ENCODE measurements around the gene OTUB1.
A peak's percentile ranks its signal among the peaks of the same experiment; 100 is the strongest.

The OTUB1 gene

DNA sequence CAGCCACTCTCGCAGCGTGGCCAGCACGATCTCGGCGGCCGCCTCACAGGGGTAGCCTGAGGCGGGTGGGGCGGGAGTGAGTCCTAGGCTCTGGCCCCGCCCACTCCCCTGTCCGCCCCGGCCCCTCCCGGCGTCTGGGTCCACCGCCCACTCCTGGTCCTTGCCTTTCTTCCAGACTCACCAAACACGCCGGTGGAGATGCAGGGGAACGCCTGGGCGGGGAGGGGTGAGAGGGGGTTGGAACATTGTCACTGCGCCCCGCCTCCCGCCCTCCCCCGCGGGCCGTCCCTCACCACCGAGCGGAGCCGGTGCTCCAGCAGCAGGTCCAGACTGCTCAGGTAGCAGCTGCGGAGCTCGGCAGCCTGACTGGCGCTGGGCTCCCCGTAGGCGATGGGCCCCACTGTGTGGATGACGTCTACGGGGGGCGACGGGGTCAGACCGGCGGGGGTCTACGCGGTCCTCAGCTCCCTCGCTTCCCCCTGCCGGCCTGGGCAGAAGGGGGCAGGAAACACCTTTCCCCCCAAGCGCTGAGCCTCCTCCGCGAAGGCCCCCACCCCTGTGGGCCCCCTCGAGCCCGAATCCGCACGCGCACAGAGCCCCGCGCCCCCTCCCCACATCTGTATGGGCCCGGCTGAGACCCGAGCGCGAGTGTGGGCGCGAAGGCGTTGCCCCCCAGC lies 13.2 kb downstream of the OTUB1 start:
- peak; percentile 78 for DNase-seq (ENCODE audit: extremely low spot score)
- POLR2A ChIA-PET: interaction anchor here (0.6 to 1.2 kb wide), 2 partner anchors 182 to 185 kb away, joined by 3 to 4 read pairs; no protein-coding TSS in a partner anchor
- CTCF ChIA-PET: interaction anchor here (0.7 to 4.6 kb wide), 28 partner anchors 9 to 349 kb away, joined by 3 to 135 read pairs (median 4); partner anchors contain the start of genes ESRRA, FERMT3 and STIP1
- TF ChIP-seq, protein P1, sequence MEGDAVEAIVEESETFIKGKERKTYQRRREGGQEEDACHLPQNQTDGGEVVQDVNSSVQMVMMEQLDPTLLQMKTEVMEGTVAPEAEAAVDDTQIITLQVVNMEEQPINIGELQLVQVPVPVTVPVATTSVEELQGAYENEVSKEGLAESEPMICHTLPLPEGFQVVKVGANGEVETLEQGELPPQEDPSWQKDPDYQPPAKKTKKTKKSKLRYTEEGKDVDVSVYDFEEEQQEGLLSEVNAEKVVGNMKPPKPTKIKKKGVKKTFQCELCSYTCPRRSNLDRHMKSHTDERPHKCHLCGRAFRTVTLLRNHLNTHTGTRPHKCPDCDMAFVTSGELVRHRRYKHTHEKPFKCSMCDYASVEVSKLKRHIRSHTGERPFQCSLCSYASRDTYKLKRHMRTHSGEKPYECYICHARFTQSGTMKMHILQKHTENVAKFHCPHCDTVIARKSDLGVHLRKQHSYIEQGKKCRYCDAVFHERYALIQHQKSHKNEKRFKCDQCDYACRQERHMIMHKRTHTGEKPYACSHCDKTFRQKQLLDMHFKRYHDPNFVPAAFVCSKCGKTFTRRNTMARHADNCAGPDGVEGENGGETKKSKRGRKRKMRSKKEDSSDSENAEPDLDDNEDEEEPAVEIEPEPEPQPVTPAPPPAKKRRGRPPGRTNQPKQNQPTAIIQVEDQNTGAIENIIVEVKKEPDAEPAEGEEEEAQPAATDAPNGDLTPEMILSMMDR (IDR thresholded peaks at IDR 0.05; ENCODE audit: control extremely low read depth, extremely low read depth, low read depth, missing control alignments): no peak

DNA sequence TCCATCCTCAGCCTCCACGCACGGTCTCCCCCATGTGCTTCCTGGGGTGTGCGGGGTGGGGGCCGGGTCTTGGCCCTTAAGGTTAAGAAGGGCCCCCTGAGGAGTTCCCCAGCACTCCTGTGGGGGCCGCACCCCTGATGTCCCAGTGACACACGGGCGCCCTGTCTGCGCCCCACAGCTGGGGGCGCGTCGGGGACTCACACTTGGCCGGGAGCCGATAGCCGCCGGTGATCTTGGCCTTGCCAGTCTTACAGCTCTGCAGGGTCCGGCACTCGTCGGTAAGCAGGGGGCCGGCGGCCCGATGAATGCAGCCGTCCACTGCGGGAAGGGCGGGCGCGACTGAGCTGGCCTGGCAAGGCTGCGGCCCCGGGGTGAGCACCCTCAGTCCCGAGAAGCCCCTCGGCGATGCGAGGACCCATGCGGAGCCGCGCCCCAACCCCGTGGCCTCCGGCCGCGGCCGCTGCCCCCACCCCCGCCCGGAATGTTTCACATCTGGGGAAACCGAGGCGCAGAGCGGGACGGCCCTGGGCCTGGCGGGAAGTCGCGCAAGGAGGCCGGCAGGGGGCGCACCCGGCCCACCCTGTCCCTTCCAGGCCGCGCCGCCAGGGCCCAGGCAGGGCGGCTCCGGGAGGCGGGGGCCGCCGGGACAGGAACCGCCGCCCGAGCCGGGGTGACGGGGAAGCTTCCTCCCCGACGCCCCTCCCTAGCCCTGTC lies 13.9 kb downstream of the OTUB1 start:
- peak; percentile 90 for DNase-seq (ENCODE audit: extremely low spot score)
- TF ChIP-seq, protein P1 (IDR thresholded peaks at IDR 0.05; ENCODE audit: control extremely low read depth, extremely low read depth, low read depth, missing control alignments): peak; percentile 87
- ChIA-PET CTCF (interaction anchor here (0.6 to 4.6 kb wide), 43 partner anchors 8 to 350 kb away, joined by 3 to 135 read pairs (median 3); partner anchors contain the start of genes ESRRA, FERMT3 and STIP1), POLR2A (interaction anchor here (0.6 to 1.2 kb wide), 2 partner anchors 181 to 184 kb away, joined by 3 to 4 read pairs; no protein-coding TSS in a partner anchor)

DNA sequence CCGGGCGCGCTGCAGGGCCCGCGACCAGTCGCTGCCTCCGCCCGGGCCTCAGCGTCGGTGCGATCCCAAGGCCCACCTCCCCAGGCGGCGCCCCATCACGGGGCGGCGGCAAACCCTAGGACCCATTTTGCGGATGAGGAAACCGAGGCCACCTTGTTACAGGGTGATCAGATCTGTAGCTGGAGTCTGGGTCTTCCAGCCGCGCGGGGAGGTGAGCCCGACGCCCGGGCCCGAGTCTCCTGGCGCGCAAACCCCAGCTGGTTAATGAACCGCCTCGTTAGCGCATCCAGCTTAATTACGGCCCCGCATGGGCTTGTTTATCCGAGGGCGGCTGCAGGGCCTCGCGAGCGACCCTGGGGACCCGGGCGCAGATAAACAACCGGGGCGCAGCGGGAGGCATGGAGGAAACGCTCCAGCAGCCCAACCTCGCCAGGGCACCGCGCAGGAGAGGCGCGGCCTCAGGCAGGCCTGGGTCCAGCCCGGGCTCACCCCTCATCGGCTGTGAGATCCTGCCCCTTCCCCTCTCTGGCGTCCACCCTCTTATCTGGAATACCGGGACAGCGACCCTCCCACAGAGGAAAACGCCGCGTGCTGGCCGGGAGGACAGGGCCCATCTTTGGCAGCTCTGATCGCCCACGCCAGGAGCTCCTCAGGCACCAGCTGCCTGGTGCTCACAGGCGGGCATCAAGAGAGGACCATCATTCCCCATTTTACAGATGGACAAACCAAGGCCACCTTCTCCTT lies 14.7 kb downstream of the OTUB1 start:
- TF ChIP-seq, protein P1 (IDR thresholded peaks at IDR 0.05; ENCODE audit: control extremely low read depth, extremely low read depth, low read depth, missing control alignments): no peak
- ChIA-PET POLR2A (interaction anchor here (0.8 to 1.2 kb wide), 2 partner anchors 180 to 184 kb away, joined by 3 to 5 read pairs; partner anchors contain the start of gene STIP1), CTCF (interaction anchor here (0.6 to 4.6 kb wide), 38 partner anchors 8 to 350 kb away, joined by 3 to 135 read pairs (median 4); partner anchors contain the start of genes ESRRA, FERMT3 and STIP1)
- DNase-seq (ENCODE audit: extremely low spot score): no peak

DNA sequence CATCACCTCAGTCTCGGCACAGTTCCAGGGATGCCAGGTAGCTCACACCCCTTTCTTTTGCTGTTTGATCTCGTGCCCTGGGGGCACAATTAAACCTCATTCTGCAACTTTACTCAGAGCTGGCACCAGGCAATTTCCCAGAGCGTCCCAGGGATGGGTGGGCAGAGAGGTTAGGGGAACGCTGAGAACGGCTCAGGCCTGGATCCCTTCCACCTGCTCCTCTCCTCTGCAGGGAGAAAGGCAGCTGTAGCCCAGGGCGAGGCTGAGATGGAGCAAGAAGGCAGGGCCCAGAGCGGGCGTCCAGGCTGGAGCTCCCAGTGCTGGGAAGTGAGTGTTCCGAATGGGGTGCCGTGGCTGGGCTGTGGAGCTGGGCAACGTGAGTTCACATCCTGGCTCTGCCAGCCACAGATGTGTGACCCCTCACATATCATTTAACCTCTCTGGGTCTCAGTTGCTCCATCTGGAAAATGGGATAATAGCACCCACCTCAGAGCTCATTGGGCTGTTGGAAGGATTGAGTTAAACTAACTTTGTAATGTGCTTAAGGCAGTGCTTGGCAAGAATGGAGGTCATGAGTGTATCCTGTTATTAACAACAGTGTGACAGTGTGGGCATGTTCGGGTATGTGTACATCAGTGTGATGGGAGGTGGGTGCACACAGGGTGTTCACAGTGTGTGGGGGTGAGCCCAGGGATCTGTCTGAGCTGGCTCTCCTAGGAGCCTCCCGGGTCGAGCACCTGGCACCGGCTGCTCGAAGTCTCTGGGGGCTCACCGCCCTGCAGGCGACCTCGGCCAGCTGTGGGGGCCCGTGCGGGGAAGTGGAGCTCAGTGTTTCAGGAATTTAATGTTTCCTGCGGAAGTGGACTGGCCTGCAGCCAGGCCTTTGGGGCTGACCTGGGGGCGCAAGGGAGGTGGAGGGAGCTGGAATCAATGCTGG lies 15.5 kb downstream of the OTUB1 start:
- ChIA-PET POLR2A (interaction anchor here (0.8 to 0.9 kb wide), 2 partner anchors 11 to 183 kb away, joined by 3 to 5 read pairs; partner anchors contain the start of gene STIP1), CTCF (interaction anchor here (0.7 to 4.6 kb wide), 27 partner anchors 7 to 301 kb away, joined by 3 to 135 read pairs (median 5); partner anchors contain the start of genes ESRRA and FERMT3)
- no peak for DNase-seq (ENCODE audit: extremely low spot score)
- TF ChIP-seq, protein P1 (IDR thresholded peaks at IDR 0.05; ENCODE audit: control extremely low read depth, extremely low read depth, low read depth, missing control alignments): no peak

DNA sequence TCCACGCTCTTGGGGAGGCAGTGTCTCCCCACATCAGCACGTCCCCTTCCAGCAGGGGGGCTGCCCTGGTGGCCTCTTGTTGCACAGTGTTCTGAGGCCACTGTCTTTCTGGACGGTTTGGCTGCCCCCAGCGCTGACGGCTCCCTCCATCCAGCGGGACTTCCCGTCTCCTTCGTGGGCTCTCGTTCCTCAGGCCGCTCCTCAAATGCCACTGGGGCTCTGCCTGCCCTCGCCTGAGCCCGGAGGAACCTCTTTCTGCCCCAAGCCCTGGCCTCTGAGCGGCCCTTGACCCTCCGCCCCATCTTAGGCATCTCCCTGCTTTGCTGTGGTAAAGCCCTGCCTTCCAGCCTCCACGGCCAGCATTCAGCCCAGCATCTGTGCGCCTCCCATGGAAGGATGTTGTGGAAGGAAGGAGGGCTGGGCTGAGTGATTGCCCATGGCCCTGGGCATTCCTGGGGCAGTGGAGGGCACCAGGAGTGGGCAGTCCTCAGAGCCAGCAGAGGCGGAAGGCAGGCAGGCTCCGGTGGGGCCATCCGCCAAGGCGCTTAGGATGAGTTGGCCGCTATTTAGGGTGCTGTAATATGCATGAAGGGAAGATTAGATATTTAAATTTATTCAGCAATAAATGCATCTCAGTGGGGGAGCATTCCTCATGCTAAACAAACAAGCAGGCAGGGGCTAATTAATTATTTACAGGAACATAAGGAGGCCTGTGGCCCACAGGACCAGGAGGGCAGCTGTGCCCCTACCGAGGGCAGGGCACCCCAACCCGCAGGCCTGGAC lies 17.8 kb downstream of the OTUB1 start:
- TF ChIP-seq, protein P1 (IDR thresholded peaks at IDR 0.05; ENCODE audit: control extremely low read depth, extremely low read depth, low read depth, missing control alignments): no peak
- CTCF ChIA-PET: interaction anchor here (1.4 to 4.5 kb wide), 2 partner anchors 10 to 57 kb away, joined by 3 to 35 read pairs; no protein-coding TSS in a partner anchor

More for the DNA sequence above, 17.8 kb downstream of the OTUB1 start:
- no peak for DNase-seq (ENCODE audit: extremely low spot score)
- POLR2A ChIA-PET: no interaction called here

Measured in GM10248 (cell line).